ENCODE measurements around the gene IRAK2. TPM values are rescaled to one million over a fixed set of nuclear protein-coding genes. Genes with fewer than 3 reads are reported as not detected.

Gene IRAK2
- total and polyA plus RNA-seq, 2 donors (not counting 1 experiment from before 2014, with no cell fraction given), result 1.5 to 6.6 TPM

DNA sequence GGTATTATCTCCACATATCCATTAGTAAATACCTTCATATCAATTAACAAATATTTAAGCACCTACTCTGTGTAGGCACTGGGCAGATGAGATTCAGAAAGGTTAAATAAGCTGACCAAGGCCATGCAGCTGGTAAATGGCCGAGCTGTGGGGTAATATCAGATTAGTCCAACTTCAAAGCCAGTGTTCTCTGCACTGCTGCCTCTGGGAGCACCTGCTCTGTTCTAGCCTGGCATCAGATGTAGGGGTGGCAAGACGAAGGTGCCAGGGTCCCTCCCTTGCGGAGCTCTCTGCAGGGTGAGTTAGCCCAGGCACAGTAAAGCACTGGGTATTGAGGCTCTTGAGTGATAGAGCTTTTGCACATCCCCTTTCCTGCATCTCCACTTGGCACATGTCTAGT, 89.0 kb downstream of the IRAK2 start:
- Histone ChIP-seq H2AFZ (ENCODE audit: low read length) (no peak overlapping the region), H3K27me3 (ENCODE audit: control insufficient read depth, insufficient read depth, low read length) (no peaks in the 10 kb centered on the region), H3K4me2 (ENCODE audit: extremely low read depth, insufficient read depth, low read length) (no peak overlapping the region), H4K20me1 (ENCODE audit: control insufficient read depth, extremely low read depth, insufficient read depth, low read length) (no peaks in the 10 kb centered on the region), H3K79me2 (ENCODE audit: control insufficient read depth, insufficient read depth, low read length) (peaks cover 40% of the 10 kb centered on the region), H3K27ac (ENCODE audit: insufficient read depth, low read length) (no peak overlapping the region), H3K36me3 (ENCODE audit: control insufficient read depth, insufficient read depth, low read length) (peaks cover 3% of the 10 kb centered on the region), H3K9ac (ENCODE audit: insufficient read depth, low read length) (no peak overlapping the region), H3K9me3 (ENCODE audit: control insufficient read depth, insufficient read depth, low read depth, low read length) (no peaks in the 10 kb centered on the region), H3K4me3 (replicated peaks in 1 of 4; ENCODE audit: control extremely low read depth in 1 of 4, insufficient read depth in 1 of 4, low read depth in 3 of 4, low read length in 4 of 4) (no peak overlapping the region), H3K4me1 (ENCODE audit: control insufficient read depth, extremely low read depth, insufficient read depth, low read length) (peaks cover 5% of the 10 kb centered on the region)
- no peak for TF ChIP-seq EZH2 (IDR thresholded peaks at IDR 0.05; ENCODE audit: low read length, missing control alignments)
- TF ChIP-seq, protein P1, sequence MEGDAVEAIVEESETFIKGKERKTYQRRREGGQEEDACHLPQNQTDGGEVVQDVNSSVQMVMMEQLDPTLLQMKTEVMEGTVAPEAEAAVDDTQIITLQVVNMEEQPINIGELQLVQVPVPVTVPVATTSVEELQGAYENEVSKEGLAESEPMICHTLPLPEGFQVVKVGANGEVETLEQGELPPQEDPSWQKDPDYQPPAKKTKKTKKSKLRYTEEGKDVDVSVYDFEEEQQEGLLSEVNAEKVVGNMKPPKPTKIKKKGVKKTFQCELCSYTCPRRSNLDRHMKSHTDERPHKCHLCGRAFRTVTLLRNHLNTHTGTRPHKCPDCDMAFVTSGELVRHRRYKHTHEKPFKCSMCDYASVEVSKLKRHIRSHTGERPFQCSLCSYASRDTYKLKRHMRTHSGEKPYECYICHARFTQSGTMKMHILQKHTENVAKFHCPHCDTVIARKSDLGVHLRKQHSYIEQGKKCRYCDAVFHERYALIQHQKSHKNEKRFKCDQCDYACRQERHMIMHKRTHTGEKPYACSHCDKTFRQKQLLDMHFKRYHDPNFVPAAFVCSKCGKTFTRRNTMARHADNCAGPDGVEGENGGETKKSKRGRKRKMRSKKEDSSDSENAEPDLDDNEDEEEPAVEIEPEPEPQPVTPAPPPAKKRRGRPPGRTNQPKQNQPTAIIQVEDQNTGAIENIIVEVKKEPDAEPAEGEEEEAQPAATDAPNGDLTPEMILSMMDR (conservative IDR thresholded peaks at IDR 0.05 in 1 of 2, IDR thresholded peaks at IDR 0.05 in 1 of 2; ENCODE audit: low read depth in 1 of 2, low read length in 2 of 2), result no peak
- no peak for DNase-seq (ENCODE audit: low read depth in 2 of 2)

DNA sequence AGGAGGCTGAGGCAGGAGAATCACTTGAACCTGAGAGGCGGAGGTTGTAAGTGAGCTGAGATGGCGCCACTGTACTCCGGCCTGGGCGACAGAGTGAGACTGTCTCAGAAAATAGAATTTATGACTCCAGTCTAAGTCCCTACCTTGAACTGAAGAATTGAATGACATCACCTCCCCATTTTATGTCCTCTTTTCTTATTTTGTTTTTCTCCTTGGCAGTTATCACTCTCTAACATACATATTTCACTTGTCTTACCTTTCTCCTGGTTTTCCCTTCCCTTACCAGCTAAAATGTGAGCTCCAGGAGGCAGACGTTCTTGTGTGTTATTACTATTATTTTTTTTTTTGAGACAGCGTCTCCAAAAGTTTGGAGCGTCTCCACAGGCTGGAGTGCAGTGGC, 91.1 kb downstream of the IRAK2 start:
- Histone ChIP-seq H2AFZ (ENCODE audit: low read length) (no peak overlapping the region), H3K27ac (ENCODE audit: insufficient read depth, low read length) (no peak overlapping the region), H3K4me2 (ENCODE audit: extremely low read depth, insufficient read depth, low read length) (no peak overlapping the region), H3K27me3 (ENCODE audit: control insufficient read depth, insufficient read depth, low read length) (no peaks in the 10 kb centered on the region), H3K4me3 (replicated peaks in 1 of 4; ENCODE audit: control extremely low read depth in 1 of 4, insufficient read depth in 1 of 4, low read depth in 3 of 4, low read length in 4 of 4) (no peak overlapping the region), H3K9me3 (ENCODE audit: control insufficient read depth, insufficient read depth, low read depth, low read length) (no peaks in the 10 kb centered on the region), H3K4me1 (ENCODE audit: control insufficient read depth, extremely low read depth, insufficient read depth, low read length) (no peaks in the 10 kb centered on the region), H3K79me2 (ENCODE audit: control insufficient read depth, insufficient read depth, low read length) (peaks cover 23% of the 10 kb centered on the region), H3K36me3 (ENCODE audit: control insufficient read depth, insufficient read depth, low read length) (peaks cover 6% of the 10 kb centered on the region), H3K9ac (ENCODE audit: insufficient read depth, low read length) (no peak overlapping the region), H4K20me1 (ENCODE audit: control insufficient read depth, extremely low read depth, insufficient read depth, low read length) (no peaks in the 10 kb centered on the region)
- DNase-seq (ENCODE audit: low read depth in 2 of 2), result no peak
- no peak for TF ChIP-seq EZH2 (IDR thresholded peaks at IDR 0.05; ENCODE audit: low read length, missing control alignments)
- TF ChIP-seq, protein P1 (conservative IDR thresholded peaks at IDR 0.05 in 1 of 2, IDR thresholded peaks at IDR 0.05 in 1 of 2; ENCODE audit: low read depth in 1 of 2, low read length in 2 of 2), result no peak

DNA sequence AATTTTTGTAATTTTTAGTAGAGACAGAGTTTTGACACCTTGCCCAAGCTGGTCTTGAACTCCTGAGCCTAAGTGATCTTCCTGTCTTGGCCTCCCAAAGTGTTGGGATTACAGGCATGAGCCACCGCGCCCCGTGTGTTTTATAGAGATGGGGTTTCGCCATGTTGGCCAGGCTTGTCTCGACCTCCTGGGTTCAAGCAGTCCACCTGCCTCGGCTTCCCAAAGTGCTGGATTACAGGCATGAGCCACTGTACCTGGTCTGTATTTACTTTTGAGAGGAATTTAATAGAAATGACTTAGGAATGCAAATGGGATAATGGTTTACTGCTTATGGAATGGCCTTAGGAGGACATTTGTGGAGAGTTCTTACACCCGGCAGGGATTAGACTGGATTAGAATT, 94.3 kb downstream of the IRAK2 start:
- H3K79me2 ChIP-seq (ENCODE audit: control insufficient read depth, insufficient read depth, low read length), result peaks cover 6% of the 10 kb centered on the region

More for the DNA sequence above, 94.3 kb downstream of the IRAK2 start:
- H3K4me1 ChIP-seq (ENCODE audit: control insufficient read depth, extremely low read depth, insufficient read depth, low read length), result no peaks in the 10 kb centered on the region
- no peak for DNase-seq (ENCODE audit: low read depth in 2 of 2)
- no peaks in the 10 kb centered on the region for H4K20me1 ChIP-seq (ENCODE audit: control insufficient read depth, extremely low read depth, insufficient read depth, low read length)
- H2AFZ ChIP-seq (ENCODE audit: low read length), result no peak overlapping the region
- peaks cover 6% of the 10 kb centered on the region for H3K36me3 ChIP-seq (ENCODE audit: control insufficient read depth, insufficient read depth, low read length)
- H3K9ac ChIP-seq (ENCODE audit: insufficient read depth, low read length), result no peak overlapping the region
- TF ChIP-seq, protein P1 (conservative IDR thresholded peaks at IDR 0.05 in 1 of 2, IDR thresholded peaks at IDR 0.05 in 1 of 2; ENCODE audit: low read depth in 1 of 2, low read length in 2 of 2), result no peak
- no peak for TF ChIP-seq EZH2 (IDR thresholded peaks at IDR 0.05; ENCODE audit: low read length, missing control alignments)
- H3K27ac ChIP-seq (ENCODE audit: insufficient read depth, low read length), result no peak overlapping the region
- H3K4me3 ChIP-seq (replicated peaks in 1 of 4; ENCODE audit: control extremely low read depth in 1 of 4, insufficient read depth in 1 of 4, low read depth in 3 of 4, low read length in 4 of 4), result no peak overlapping the region
- H3K9me3 ChIP-seq (ENCODE audit: control insufficient read depth, insufficient read depth, low read depth, low read length), result no peaks in the 10 kb centered on the region
- no peak overlapping the region for H3K4me2 ChIP-seq (ENCODE audit: extremely low read depth, insufficient read depth, low read length)
- no peaks in the 10 kb centered on the region for H3K27me3 ChIP-seq (ENCODE audit: control insufficient read depth, insufficient read depth, low read length)

All from fibroblast of lung (primary cell).